SK-N-MC (cell line): ENCODE measurements around the gene MPDZ.

ENCODE experiments used
- EZH2 ChIP-seq: fragments of 200-600 bp; sonication (generic); IDR thresholded peaks from one replicate; pipeline ENCODE4 v1.6.1; 2017; ENCODE audit warnings: antibody characterized with exemption
- POLR2AphosphoS5 ChIP-seq: IDR thresholded peaks from 2 replicates; pipeline ENCODE4 v1.6.1; 2012; ENCODE audit warnings: mild to moderate bottlenecking, low read depth, low read length, borderline replicate concordance

DNA sequence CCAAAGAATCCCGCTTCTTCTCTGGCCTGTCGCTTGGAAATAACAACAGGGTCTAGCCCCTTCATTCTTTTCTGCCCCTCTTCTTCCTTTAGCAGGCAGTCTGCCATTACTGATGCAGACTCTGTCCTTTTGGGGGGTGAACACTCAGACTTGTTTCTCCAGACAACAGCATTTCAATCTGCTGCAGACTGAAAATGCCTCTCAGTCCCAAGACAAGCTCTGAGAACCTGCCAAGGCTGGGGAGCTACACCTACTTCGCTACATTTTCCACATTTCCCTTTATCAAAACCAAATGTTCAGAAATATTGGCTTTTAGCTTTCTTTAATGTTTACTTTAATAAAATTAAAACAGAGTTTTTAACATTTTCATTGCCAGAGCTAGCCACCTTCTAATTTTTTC lies 152.4 kb downstream of the MPDZ start:
- no peak for TF ChIP-seq EZH2
- TF ChIP-seq POLR2AphosphoS5 = no peak
